Left cardiac atrium (tissue), 4 donors: ENCODE results near the gene SERPINA10. TPM values are rescaled to one million over a fixed set of nuclear protein-coding genes. Genes with fewer than 3 reads are reported as not detected.
A peak's percentile ranks its signal among the peaks of the same experiment; 100 is the strongest.
"Not testable (repeated sequence)": the region's sequence is repeated elsewhere in the genome, so short reads cannot be mapped to it uniquely, and the experiment has no call there.

ENCODE experiments used
- ATAC-seq, 2 donors: fragments of 200-7000 bp; cut with Tn5 transposase; one replicate each; pipeline ENCODE4 v1.9.1; 2020; ENCODE audit warnings: mild to moderate bottlenecking in 2 of 2, moderate library complexity in 2 of 2
- DNase-seq: peaks from one replicate; pipeline ENCODE4 v3.0.0-alpha.2; 2020
- intact Hi-C, 2 donors: fragments of 100-400 bp; cut with DNase I; formaldehyde crosslinking; loops; one replicate each; pipeline versions ENCODE4 v1.14.1 to v1.15.1; 2022 to 2023
- total RNA-seq, 2 donors: library from RNA; stranded (reverse); fragmentation: NEBNext Ultra II Directional; extraction: Animal tissue kit (Norgen Biotek cat#: 25700); gene quantifications; one replicate each; pipeline ENCODE4 v1.2.1, GENCODE V29; 2021
- donor health status: DM: no; HTN: yes; CAD: no.
- donor health status: DM: no; HTN: yes; CAD: no; lungs with severe emphysema.
- donor health status: DM: yes; HTN: yes; CAD: no.
- donor health status: Dilated cardiomyopathy.

SERPINA10 gene
- total RNA-seq, 2 donors from 2014 or later = not detected

GRCh38 chr14:94316692-94317091 lies 23.6 kb upstream of the SERPINA10 start:
- intact Hi-C loops = no loop called here
- ATAC-seq = no peak

GRCh38 chr14:94314890-94315289 lies 21.8 kb upstream of the SERPINA10 start:
- ATAC-seq = no peak
- intact Hi-C loops = no loop called here
- no peak for DNase-seq

More at GRCh38 chr14:94316692-94317091, 23.6 kb upstream of the SERPINA10 start:
- DNase-seq = no peak

- DNase-seq = no peak
- intact Hi-C loops = no loop called here
- ATAC-seq = peak in 1 of 2 donors; percentile 77
These were observed 21.1 kb upstream of the SERPINA10 start for GRCh38 chr14:94313991-94314655.

- ATAC-seq (no peak), DNase-seq (no peak)
- intact Hi-C loops = no loop called here
These were observed 19.6 kb upstream of the SERPINA10 start for GRCh38 chr14:94312481-94313246.

GRCh38 chr14:94310248-94310647 lies 17.2 kb upstream of the SERPINA10 start:
- intact Hi-C loops = no loop called here
- ATAC-seq (no peak), DNase-seq (no peak)

GRCh38 chr14:94309721-94310120 lies 16.7 kb upstream of the SERPINA10 start:
- intact Hi-C loops = no loop called here
- ATAC-seq (no peak), DNase-seq (no peak)

- ATAC-seq (no peak), DNase-seq (no peak)
- intact Hi-C loops = no loop called here
These were observed 14.4 kb upstream of the SERPINA10 start for GRCh38 chr14:94307410-94307992.

GRCh38 chr14:94306047-94306978 lies 13.2 kb upstream of the SERPINA10 start:
- DNase-seq (no peak), ATAC-seq (no peak)
- intact Hi-C loops = no loop called here

GRCh38 chr14:94305620-94306019 lies 12.6 kb upstream of the SERPINA10 start:
- ATAC-seq (no peak), DNase-seq (no peak)
- intact Hi-C loops = no loop called here

- no peak for DNase-seq
- no peak for ATAC-seq
These were observed 11.2 kb upstream of the SERPINA10 start for GRCh38 chr14:94304243-94304642.

GRCh38 chr14:94303111-94303510 lies 10.0 kb upstream of the SERPINA10 start:
- DNase-seq (no peak), ATAC-seq (no peak)
- intact Hi-C loops = no loop called here

More at GRCh38 chr14:94304243-94304642, 11.2 kb upstream of the SERPINA10 start:
- intact Hi-C loops = no loop called here

- DNase-seq = no peak
- intact Hi-C loops = no loop called here
- no peak for ATAC-seq
These were observed 5.1 kb upstream of the SERPINA10 start for GRCh38 chr14:94298130-94298529.

GRCh38 chr14:94296181-94296545 lies 3.1 kb upstream of the SERPINA10 start:
- intact Hi-C loops, ATAC-seq, DNase-seq: not testable (repeated sequence)

- ATAC-seq = peak in 1 of 2 donors; percentile 55
- intact Hi-C loops = no loop called here
- no peak for DNase-seq
These were observed 2.5 kb upstream of the SERPINA10 start for GRCh38 chr14:94295360-94296180.

- DNase-seq (no peak), ATAC-seq (no peak)
- intact Hi-C loops = no loop called here
These were observed 483 bp upstream of the SERPINA10 start for GRCh38 chr14:94293578-94293924.

GRCh38 chr14:94292526-94292871 lies 569 bp downstream of the SERPINA10 start:
- no peak for DNase-seq
- intact Hi-C loops = no loop called here
- no peak for ATAC-seq

- intact Hi-C loops = no loop called here
- DNase-seq (no peak), ATAC-seq (no peak)
These were observed 1.1 kb downstream of the SERPINA10 start for GRCh38 chr14:94291906-94292525.

- intact Hi-C loops = no loop called here
- ATAC-seq = no peak
- no peak for DNase-seq
These were observed 1.7 kb downstream of the SERPINA10 start for GRCh38 chr14:94291159-94291905.
